Measurements from ENCODE around the gene BRD7.

GRCh38 chr16:50275428-50276325 lies 93.1 kb downstream of the BRD7 start:
- TF ChIP-seq CTCF (conservative IDR thresholded peaks at IDR 0.05; ENCODE audit: low read length) (no peak), EZH2phosphoT487 (IDR thresholded peaks at IDR 0.05; ENCODE audit: borderline replicate concordance) (no peak)

Data from Loucy (cell line).